Activated CD8-positive, alpha-beta memory T cell treated with anti-CD3 and anti-CD28 coated beads for 48 hours (primary cell): ENCODE data around the gene CCNG1.
"Not testable (repeated sequence)": the region's sequence is repeated elsewhere in the genome, so short reads cannot be mapped to it uniquely, and the experiment has no call there.

Source experiments
- DNase-seq, 3 experiments: peaks; one replicate each; pipeline ENCODE4 v3.0.0-alpha.2; 2020; ENCODE audit warnings: low read depth in 2 of 3, low spot score in 2 of 3

Gene CCNG1

GRCh38 chr5:163437309-163438182 is at the start of gene CCNG1:
CCNG1 (plus strand) TSS chr5:163437595; CDS start chr5:163439257, 1,662 bp downstream.
- peak; percentile 46 to 74 (median 70) for DNase-seq

GRCh38 chr5:163395792-163396191 is 41.6 kb upstream of the CCNG1 start:
- DNase-seq, result no peak

GRCh38 chr5:163396818-163397340 is 40.5 kb upstream of the CCNG1 start:
- not testable (repeated sequence) for DNase-seq

GRCh38 chr5:163397354-163397753 is 40.0 kb upstream of the CCNG1 start:
- no peak for DNase-seq

GRCh38 chr5:163399923-163400322 is 37.5 kb upstream of the CCNG1 start:
- DNase-seq, result no peak

GRCh38 chr5:163401271-163401670 is 36.1 kb upstream of the CCNG1 start:
- DNase-seq, result no peak

GRCh38 chr5:163402007-163402406 is 35.4 kb upstream of the CCNG1 start:
- no peak for DNase-seq

- DNase-seq, result no peak
These were observed 32.8 kb upstream of the CCNG1 start for GRCh38 chr5:163404364-163405173.

- no peak for DNase-seq
These were observed 30.2 kb upstream of the CCNG1 start for GRCh38 chr5:163407034-163407655.

- DNase-seq, result peak; percentile 3 to 17 (median 7)
These were observed 29.0 kb upstream of the CCNG1 start for GRCh38 chr5:163408311-163408923.

GRCh38 chr5:163409384-163409783 is 28.0 kb upstream of the CCNG1 start:
- no peak for DNase-seq

GRCh38 chr5:163410505-163410904 is 26.9 kb upstream of the CCNG1 start:
- no peak for DNase-seq

- not testable (repeated sequence) for DNase-seq
These were observed 21.7 kb upstream of the CCNG1 start for GRCh38 chr5:163415673-163416072.

- DNase-seq, result no peak
These were observed 12.6 kb upstream of the CCNG1 start for GRCh38 chr5:163424836-163425235.

GRCh38 chr5:163426128-163426527 is 11.3 kb upstream of the CCNG1 start:
- not testable (repeated sequence) for DNase-seq

- no peak for DNase-seq
These were observed 4.9 kb upstream of the CCNG1 start for GRCh38 chr5:163432544-163432943.

GRCh38 chr5:163433271-163433670 is 4.1 kb upstream of the CCNG1 start:
- no peak for DNase-seq

GRCh38 chr5:163434401-163434866 is 3.0 kb upstream of the CCNG1 start:
- DNase-seq, result no peak

GRCh38 chr5:163436515-163436914 is 880 bp upstream of the CCNG1 start:
- DNase-seq, result no peak

GRCh38 chr5:163437011-163437308 is 435 bp upstream of the CCNG1 start:
- DNase-seq, result no peak

- no peak for DNase-seq
These were observed 1.7 kb downstream of the CCNG1 start for GRCh38 chr5:163439092-163439425.
